Testis (tissue), 3 donors: ENCODE measurements around the gene ZNF76. TPM values are rescaled to one million over a fixed set of nuclear protein-coding genes. Genes with fewer than 3 reads are reported as not detected.

Source experiments
- DNase-seq: peaks from one replicate; pipeline ENCODE4 v3.0.0-alpha.2; 2019
- H3K27ac ChIP-seq, 2 donors: fragments of 200-600 bp; sonication (generic); one replicate each; pipeline ENCODE4 v1.5.1; 2019
- H3K27me3 ChIP-seq: fragments of 200-600 bp; sonication (generic); one replicate; pipeline ENCODE4 v1.5.1; 2019
- H3K36me3 ChIP-seq: fragments of 200-600 bp; sonication (generic); one replicate; pipeline ENCODE4 v1.5.1; 2017; ENCODE audit warnings: low read depth; ENCODE audit errors: missing control alignments
- H3K4me1 ChIP-seq: fragments of 200-600 bp; sonication (generic); one replicate; pipeline ENCODE4 v1.5.1; 2019
- H3K4me3 ChIP-seq, 2 donors: fragments of 200-600 bp; sonication (generic); one replicate each; pipeline ENCODE4 v1.5.1; 2017 to 2019
- H3K9me3 ChIP-seq: fragments of 200-600 bp; sonication (generic); one replicate; pipeline ENCODE4 v1.5.1; 2017
- CTCF ChIP-seq, 3 experiments: fragments of 450-650 bp in 2 of 3; fragments of 200-600 bp in 1 of 3; sonication (generic) in 1 of 3; IDR thresholded peaks; one replicate each; pipeline ENCODE4 v1.5.1; 2016 to 2019; ENCODE audit warnings: antibody characterized with exemption in 3 of 3, mild to moderate bottlenecking in 2 of 3, moderate library complexity in 1 of 3
- POLR2A ChIP-seq: fragments of 450-650 bp; IDR thresholded peaks from one replicate; pipeline ENCODE4 v1.6.1; 2017; ENCODE audit warnings: antibody characterized with exemption, mild to moderate bottlenecking, moderate library complexity
- WGBS, 2 donors: methylation state at CpG; one replicate each; pipeline ENCODE4 v1.1.5; 2018; 5-methylcytosine and 5-hydroxymethylcytosine counted together
- intact Hi-C: fragments of 100-400 bp; cut with DNase I; formaldehyde crosslinking; loops from one replicate; pipeline ENCODE4 v1.15.1; 2023; ENCODE audit warnings: low total_unique reads
- polyA plus RNA-seq: library from polyadenylated mRNA; stranded (reverse); fragments of 350-450 nt; fragmentation: Illumina TruSeq; extraction: RNeasy Lipid Tissue Mini Kit (QIAGEN cat#74804); gene quantifications from one replicate; pipeline ENCODE4 v1.2.3, GENCODE V29; 2014; ENCODE audit warnings: low read depth, low replicate concordance; ENCODE audit not compliant: insufficient read depth
- total RNA-seq, 2 donors: library from RNA; depleted of rRNA; stranded (reverse); fragments of >200 nt; gene quantifications; one replicate each; pipeline ENCODE4 v1.2.3, GENCODE V29; 2016

Gene ZNF76
- total and polyA plus RNA-seq, 3 donors from 2014 or later: 76.9 to 97.3 (median 81.3) TPM

GRCh38 chr6:35244551-35244950 lies 15.0 kb upstream of the ZNF76 start:
- TF ChIP-seq POLR2A (no peak), CTCF (IDR thresholded peaks at IDR 0.05) (no peak)
- intact Hi-C loops: loop anchor here (10.0 kb wide), 1 partner anchor 260 kb away; no protein-coding TSS in a partner anchor
- DNase-seq: no peak
- Histone ChIP-seq H3K27ac (no peak overlapping the region), H3K4me3 (no peak overlapping the region), H3K4me1 (peaks cover 11% of the 10 kb centered on the region), H3K9me3 (no peaks in the 10 kb centered on the region), H3K36me3 (no peaks in the 10 kb centered on the region), H3K27me3 (no peaks in the 10 kb centered on the region)
- WGBS, 2 donors: 95 to 100% methylated on average over 7 of the region's 7 CpGs

GRCh38 chr6:35247642-35248231 lies 11.8 kb upstream of the ZNF76 start:
- intact Hi-C loops: loop anchor here (10.0 kb wide), 1 partner anchor 263 kb away; no protein-coding TSS in a partner anchor
- Histone ChIP-seq H3K4me3 (no peak overlapping the region), H3K36me3 (no peaks in the 10 kb centered on the region), H3K27ac (no peak overlapping the region), H3K27me3 (no peaks in the 10 kb centered on the region), H3K4me1 (peaks cover 14% of the 10 kb centered on the region), H3K9me3 (no peaks in the 10 kb centered on the region)
- TF ChIP-seq POLR2A (no peak), CTCF (IDR thresholded peaks at IDR 0.05) (no peak)
- WGBS, 2 donors: 86 to 95% methylated on average over 2 of the region's 2 CpGs
- no peak for DNase-seq

GRCh38 chr6:35248300-35248699 lies 11.2 kb upstream of the ZNF76 start:
- WGBS, 2 donors: 53 to 66% methylated on average over 3 of the region's 3 CpGs
- intact Hi-C loops: loop anchor here (10.0 kb wide), 1 partner anchor 263 kb away; no protein-coding TSS in a partner anchor
- H3K4me3 ChIP-seq: no peak overlapping the region
- H3K27me3 ChIP-seq: no peaks in the 10 kb centered on the region
- DNase-seq: no peak
- no peak for TF ChIP-seq POLR2A
- TF ChIP-seq CTCF (IDR thresholded peaks at IDR 0.05): no peak
- H3K27ac ChIP-seq: no peak overlapping the region
- no peaks in the 10 kb centered on the region for H3K9me3 ChIP-seq
- no peaks in the 10 kb centered on the region for H3K36me3 ChIP-seq
- peaks cover 14% of the 10 kb centered on the region for H3K4me1 ChIP-seq

GRCh38 chr6:35248965-35249364 lies 10.6 kb upstream of the ZNF76 start:
- H3K27ac ChIP-seq: peak overlapping the region in 1 of 2 donors; percentile 19
- H3K36me3 ChIP-seq: no peaks in the 10 kb centered on the region
- H3K27me3 ChIP-seq: no peaks in the 10 kb centered on the region
- no peak overlapping the region for H3K4me3 ChIP-seq
- peaks cover 14% of the 10 kb centered on the region for H3K4me1 ChIP-seq
- no peak for TF ChIP-seq CTCF (IDR thresholded peaks at IDR 0.05)
- TF ChIP-seq POLR2A: no peak
- intact Hi-C loops: loop anchor here (10.0 kb wide), 1 partner anchor 264 kb away; no protein-coding TSS in a partner anchor
- no peaks in the 10 kb centered on the region for H3K9me3 ChIP-seq
- DNase-seq: no peak
- WGBS, 2 donors: 67 to 71% methylated on average over 3 of the region's 3 CpGs

GRCh38 chr6:35251949-35252348 lies 7.6 kb upstream of the ZNF76 start:
- Histone ChIP-seq H3K4me1 (peaks cover 14% of the 10 kb centered on the region), H3K36me3 (no peaks in the 10 kb centered on the region), H3K27ac (no peak overlapping the region), H3K27me3 (no peaks in the 10 kb centered on the region), H3K9me3 (no peaks in the 10 kb centered on the region), H3K4me3 (no peak overlapping the region)
- intact Hi-C loops: no loop called here
- DNase-seq: no peak
- TF ChIP-seq POLR2A (no peak), CTCF (IDR thresholded peaks at IDR 0.05) (no peak)
- WGBS, 2 donors: 93 to 96% methylated on average over 3 of the region's 3 CpGs
